AG09319 (cell line): ENCODE results near the gene LRRC8A.

Experiments
- DNase-seq: peaks from one replicate; pipeline ENCODE4 v3.0.0-alpha.2; 2010; ENCODE audit warnings: low read depth; ENCODE audit errors: extremely low read depth
- TF ChIP-seq, protein P1 (sequence below): IDR thresholded peaks from 2 replicates; pipeline ENCODE4 v1.5.1; 2011; ENCODE audit warnings: low read depth, mild to moderate bottlenecking, inconsistent platforms, low read length, moderate library complexity

Gene LRRC8A

GRCh38 chr9:128918921-128919320 is 37.0 kb downstream of the LRRC8A start:
- TF ChIP-seq, protein P1, sequence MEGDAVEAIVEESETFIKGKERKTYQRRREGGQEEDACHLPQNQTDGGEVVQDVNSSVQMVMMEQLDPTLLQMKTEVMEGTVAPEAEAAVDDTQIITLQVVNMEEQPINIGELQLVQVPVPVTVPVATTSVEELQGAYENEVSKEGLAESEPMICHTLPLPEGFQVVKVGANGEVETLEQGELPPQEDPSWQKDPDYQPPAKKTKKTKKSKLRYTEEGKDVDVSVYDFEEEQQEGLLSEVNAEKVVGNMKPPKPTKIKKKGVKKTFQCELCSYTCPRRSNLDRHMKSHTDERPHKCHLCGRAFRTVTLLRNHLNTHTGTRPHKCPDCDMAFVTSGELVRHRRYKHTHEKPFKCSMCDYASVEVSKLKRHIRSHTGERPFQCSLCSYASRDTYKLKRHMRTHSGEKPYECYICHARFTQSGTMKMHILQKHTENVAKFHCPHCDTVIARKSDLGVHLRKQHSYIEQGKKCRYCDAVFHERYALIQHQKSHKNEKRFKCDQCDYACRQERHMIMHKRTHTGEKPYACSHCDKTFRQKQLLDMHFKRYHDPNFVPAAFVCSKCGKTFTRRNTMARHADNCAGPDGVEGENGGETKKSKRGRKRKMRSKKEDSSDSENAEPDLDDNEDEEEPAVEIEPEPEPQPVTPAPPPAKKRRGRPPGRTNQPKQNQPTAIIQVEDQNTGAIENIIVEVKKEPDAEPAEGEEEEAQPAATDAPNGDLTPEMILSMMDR: no peak
- DNase-seq: no peak

DNA sequence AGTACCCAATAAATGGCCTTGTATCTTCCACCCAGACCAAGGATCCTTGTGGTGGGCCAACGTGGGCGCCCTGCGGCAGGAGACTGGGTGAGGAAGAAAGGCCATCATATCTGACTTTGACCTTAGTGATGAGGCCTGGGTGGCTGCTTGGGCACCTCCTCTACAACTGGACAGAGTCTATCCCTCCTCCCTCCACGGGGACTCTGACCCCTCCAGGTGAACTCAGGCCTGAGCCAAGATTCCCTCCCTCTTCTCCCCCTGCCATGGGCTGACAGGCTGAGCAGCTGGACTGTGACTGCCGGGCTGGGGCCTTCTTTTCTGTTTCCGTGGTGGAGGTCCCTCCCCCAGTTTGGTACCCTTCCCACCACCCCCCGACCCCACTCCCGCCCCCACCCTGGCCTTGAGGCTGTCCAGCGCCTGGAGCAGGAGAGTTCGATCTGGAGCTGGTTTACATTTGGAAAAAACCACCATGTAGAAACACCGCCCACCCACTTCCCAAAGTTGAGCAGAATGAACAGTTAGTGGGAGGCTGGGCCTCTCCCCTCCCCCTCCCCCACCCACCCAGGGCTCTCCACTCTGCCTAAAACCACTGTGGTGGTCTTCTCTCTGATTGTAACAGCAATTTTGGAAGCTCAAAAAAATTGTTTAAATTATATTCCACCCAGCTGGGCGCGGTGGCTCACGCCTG is 37.6 kb downstream of the LRRC8A start:
- no peak for DNase-seq
- TF ChIP-seq, protein P1: no peak

DNA sequence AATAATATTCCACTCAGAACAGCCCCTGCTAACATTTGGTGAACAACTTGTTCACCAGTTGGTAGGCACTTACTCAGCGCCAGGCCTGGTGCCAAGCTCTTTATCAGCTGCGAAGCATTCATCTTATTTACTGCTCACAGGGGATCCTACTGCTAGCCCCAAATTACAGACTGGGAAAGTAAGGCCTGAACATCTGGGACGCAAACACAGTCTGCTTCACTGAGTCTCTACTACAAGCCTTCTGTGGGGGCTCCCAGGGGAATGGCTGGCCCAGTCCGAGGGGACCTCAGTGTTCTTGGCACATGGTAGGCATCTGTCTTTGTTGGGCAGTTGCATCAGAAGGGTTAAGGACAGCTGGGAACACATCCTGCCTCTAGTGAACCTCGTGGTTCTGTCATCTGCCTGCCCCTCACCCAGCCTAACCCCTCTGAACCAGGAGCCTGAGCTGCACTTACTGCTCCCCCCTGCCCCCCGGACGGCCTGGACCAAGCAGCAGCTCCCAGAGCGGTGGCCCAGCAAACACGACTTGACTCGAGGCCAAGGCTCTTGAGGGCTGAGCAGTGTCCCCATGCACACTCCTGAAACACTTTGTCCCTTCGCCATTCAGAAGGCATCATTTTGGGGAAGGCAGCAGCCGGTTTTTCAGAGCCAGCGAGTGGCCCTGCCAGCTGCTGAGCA is 38.6 kb downstream of the LRRC8A start, which contains the start of gene PHYHD1:
Gene PHYHD1, plus strand, starts transcription at position 602 of the 678 bp plus-strand sequence. CDS start 1,342 bp downstream, outside the sequence.
- no peak for DNase-seq
- TF ChIP-seq, protein P1: no peak

DNA sequence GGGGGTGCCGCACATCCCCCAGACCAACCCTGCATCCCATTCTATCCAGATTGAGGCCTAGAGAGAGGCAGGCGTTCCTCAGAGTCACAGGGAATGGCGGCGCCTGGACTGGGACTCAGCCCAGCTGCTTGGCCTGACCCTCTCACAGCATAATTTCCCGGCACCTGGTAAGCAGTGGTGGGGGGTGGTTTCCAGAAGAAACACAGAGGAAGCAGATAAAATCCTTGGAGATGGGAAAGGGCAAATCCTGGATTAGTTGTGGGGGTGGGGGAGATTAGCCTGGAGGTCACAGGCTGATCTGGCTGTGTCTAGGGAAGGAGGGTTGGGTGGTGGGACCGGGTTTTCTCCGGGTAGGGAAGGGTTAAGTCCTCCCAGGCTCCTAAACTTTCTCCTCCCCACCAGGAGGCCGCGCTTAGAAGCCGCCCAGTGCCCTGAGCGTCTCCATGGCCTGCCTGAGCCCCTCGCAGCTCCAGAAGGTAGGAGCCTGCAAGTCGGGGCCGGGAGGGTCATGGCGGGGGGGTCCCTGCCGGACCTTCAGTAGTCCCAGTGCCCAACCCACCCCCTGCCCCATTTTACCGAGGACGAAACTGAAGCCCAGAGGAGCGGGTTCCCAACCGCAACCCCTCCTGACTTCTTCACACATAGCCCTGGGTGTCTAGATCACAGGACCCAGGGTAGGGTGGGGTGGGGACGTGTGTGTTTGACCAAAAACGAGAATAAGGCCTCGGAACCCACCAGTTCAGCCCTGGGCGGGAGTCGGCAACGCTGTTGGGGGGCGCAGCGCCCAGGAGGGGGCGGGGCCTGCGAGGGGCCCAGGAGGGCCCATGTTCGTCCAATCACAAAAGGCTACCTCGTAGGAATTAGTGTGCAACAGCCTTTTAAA is 40.2 kb downstream of the LRRC8A start:
- DNase-seq: no peak
- TF ChIP-seq, protein P1: no peak

DNA sequence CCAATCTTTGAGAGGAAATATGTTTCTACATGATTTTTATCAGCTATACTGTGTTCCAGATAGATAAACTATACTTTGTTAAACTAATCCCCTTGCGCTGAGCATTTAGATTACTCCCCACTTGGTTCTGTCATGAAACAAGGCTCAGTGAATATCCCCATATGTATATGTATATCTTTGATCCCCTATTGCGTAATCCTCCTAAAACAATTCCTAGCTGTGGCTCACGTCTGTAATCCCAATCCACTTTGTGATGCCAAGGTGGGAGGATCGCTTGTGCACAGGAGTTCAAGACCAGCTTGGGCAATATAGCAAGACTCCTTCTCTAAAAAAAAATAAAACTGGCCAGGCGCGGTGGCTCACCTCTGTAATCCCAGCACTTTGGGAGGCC is 41.6 kb downstream of the LRRC8A start:
- TF ChIP-seq, protein P1: no peak
- DNase-seq: no peak

- no peak for DNase-seq
- TF ChIP-seq, protein P1: peak; percentile 86
These were observed 45.9 kb downstream of the LRRC8A start for GRCh38 chr9:128927731-128928411.
